ENCODE measurements around the gene TRABD2B.

The TRABD2B gene

DNA sequence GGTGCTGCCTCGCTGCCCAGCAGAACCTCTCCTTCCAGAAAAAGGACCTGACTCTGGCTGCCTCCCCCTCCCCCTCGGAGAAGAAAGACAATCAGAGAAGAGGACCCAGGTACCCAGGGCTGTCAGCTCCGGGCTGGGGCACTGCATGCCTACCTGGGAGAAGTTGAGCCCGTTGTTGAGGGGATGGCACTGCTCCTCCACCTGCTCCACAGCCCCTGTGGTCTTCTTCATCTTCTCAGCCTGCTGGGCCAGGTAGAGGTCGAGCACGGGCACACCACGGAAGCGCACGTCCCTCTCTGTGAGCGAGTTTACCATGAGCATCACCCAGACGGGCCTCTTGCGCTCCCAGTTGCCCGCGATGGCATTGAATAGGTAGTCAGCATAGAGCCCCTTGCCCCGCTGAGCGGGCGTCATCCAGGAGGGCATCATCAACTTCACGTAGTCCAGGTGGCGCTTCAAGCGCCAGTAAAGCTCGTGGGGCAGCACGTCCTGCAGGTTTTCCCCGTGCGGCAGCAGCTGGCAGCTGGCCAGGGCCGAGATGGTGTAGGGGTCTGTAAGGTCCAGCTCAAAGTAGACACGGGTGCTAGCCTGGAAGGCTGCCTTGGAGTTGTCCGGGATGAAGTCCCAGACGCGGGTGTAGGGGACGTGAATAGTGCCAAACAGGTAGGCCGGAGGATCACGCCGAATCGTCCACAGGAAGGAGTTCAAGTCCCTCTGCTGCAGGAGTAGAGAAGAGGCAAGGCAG, 3.1 kb downstream of the TRABD2B start:
- no peak overlapping the region for H3K4me3 ChIP-seq (ENCODE audit: low read depth, low read length)
- TF ChIP-seq, protein P1, sequence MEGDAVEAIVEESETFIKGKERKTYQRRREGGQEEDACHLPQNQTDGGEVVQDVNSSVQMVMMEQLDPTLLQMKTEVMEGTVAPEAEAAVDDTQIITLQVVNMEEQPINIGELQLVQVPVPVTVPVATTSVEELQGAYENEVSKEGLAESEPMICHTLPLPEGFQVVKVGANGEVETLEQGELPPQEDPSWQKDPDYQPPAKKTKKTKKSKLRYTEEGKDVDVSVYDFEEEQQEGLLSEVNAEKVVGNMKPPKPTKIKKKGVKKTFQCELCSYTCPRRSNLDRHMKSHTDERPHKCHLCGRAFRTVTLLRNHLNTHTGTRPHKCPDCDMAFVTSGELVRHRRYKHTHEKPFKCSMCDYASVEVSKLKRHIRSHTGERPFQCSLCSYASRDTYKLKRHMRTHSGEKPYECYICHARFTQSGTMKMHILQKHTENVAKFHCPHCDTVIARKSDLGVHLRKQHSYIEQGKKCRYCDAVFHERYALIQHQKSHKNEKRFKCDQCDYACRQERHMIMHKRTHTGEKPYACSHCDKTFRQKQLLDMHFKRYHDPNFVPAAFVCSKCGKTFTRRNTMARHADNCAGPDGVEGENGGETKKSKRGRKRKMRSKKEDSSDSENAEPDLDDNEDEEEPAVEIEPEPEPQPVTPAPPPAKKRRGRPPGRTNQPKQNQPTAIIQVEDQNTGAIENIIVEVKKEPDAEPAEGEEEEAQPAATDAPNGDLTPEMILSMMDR (IDR thresholded peaks at IDR 0.05; ENCODE audit: control insufficient read depth, extremely low read depth, insufficient read depth), result no peak
- DNase-seq (ENCODE audit: low read depth), result no peak

DNA sequence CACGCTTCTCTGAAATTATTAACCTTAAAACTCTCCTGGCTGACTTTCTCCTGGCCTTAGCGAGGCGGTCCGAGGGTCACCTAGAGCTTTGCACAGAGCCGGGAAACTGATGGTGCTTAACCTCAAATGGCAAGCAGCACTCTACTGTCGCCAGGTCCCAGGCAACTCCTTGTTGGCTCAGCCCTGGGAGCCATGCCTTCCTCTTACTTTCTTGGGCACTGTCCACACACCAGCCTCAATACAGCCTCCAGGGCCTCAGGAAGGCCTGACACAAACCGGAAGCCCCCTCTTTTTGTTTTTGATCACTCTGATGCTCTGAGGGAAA, 3.8 kb downstream of the TRABD2B start:
- H3K4me3 ChIP-seq (ENCODE audit: low read depth, low read length), result no peak overlapping the region
- no peak for DNase-seq (ENCODE audit: low read depth)
- TF ChIP-seq, protein P1 (IDR thresholded peaks at IDR 0.05; ENCODE audit: control insufficient read depth, extremely low read depth, insufficient read depth), result no peak

DNA sequence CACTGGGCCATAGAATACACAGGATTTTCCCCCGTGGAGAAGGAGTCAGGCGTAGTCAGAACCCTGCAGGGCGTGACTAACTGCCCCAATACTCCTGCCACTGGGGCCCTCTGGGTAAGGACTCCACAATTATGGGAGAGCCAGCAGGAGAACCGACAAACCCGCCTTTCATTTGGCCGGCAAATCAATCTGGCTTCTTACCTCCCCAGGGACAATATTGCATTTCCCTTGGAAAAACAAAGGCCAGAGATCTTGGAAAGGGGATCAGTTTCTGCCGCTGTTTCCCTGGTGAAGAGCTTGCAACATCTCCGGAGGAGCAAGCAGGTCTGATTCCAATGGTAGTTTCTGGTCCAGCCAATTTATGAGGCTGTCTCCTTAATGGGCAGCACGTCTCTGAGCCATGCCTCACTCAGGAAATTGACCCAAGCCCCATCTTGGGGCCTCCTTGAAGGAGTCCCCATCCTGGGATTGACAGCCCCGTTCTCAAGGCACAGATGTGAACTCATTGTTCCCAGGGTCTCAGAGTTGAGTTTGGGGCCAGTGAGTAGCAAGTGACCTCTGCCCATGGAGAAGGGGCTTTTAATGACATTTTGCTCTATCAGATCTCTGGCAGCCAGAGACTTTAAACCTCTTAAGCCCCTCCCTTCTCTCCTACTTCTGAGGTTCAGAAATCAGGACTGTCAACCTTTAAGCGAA, 4.3 kb downstream of the TRABD2B start:
- TF ChIP-seq, protein P1 (IDR thresholded peaks at IDR 0.05; ENCODE audit: control insufficient read depth, extremely low read depth, insufficient read depth), result no peak
- no peak overlapping the region for H3K4me3 ChIP-seq (ENCODE audit: low read depth, low read length)

DNA sequence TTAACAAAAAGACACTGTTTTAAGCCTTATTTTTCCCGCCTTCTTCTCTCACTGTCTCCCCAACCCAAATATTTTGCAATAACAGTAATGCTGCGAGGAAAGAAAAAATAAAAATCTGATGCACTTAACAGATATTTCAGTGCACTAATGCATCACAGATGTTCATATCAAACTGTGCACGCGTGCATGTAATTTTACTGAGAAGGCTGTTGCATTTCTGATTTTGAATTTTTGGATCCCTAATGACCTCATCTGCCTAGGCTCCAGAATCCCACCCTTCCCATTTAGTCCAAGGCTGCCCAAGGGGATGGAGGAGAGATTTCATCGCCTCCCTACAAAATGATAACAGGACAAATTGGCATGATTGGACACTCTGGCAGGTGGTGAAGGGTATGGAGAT, 5.5 kb downstream of the TRABD2B start:
- DNase-seq (ENCODE audit: low read depth), result no peak
- H3K4me3 ChIP-seq (ENCODE audit: low read depth, low read length), result no peak overlapping the region
- TF ChIP-seq, protein P1 (IDR thresholded peaks at IDR 0.05; ENCODE audit: control insufficient read depth, extremely low read depth, insufficient read depth), result no peak

More for the DNA sequence above, 4.3 kb downstream of the TRABD2B start:
- no peak for DNase-seq (ENCODE audit: low read depth)

DNA sequence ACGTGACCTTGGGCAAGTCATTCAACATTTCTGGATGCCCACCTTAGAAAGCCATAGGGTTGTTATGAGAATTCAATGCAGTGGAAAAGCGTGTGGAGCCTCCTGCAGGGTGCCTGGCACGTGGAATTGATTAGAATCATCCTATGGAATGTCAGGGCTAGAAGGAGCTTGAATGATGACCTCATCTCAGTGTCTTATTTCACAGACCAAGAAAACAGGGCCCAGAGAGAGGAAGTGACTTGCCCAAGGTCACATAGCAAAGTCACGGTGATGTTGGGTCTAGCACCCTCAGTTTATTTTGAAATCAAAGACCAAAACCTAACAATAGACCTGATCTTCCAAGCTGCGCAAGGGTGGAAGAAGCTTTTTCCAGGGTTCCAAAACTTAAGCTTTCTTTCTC, 6.0 kb downstream of the TRABD2B start:
- H3K4me3 ChIP-seq (ENCODE audit: low read depth, low read length), result no peak overlapping the region
- TF ChIP-seq, protein P1 (IDR thresholded peaks at IDR 0.05; ENCODE audit: control insufficient read depth, extremely low read depth, insufficient read depth), result no peak
- no peak for DNase-seq (ENCODE audit: low read depth)

DNA sequence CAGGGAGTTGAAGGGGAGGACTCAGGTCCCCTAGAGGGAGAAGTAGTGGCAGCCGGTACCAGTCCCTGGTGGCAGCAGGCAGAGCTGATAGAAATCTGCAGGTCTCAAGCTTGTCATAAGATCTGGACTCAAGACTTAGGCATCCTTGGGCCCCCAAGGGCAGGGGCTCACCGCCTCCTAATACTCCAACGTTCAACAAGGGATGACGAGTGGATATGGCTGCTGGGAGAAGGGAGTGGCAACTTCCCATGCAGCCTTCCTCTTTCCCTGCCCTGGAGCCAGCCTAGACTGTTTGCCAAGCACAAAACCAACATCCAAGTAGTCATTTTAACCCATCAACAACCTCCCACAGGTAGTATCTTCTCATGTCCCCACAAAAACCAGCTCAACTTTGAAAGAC, 6.9 kb downstream of the TRABD2B start:
- DNase-seq (ENCODE audit: low read depth), result no peak
- TF ChIP-seq, protein P1 (IDR thresholded peaks at IDR 0.05; ENCODE audit: control insufficient read depth, extremely low read depth, insufficient read depth), result no peak
- H3K4me3 ChIP-seq (ENCODE audit: low read depth, low read length), result no peak overlapping the region
